Activated naive CD4-positive, alpha-beta T cell treated with anti-CD3 and anti-CD28 coated beads, Interleukin-2, amount 50 U/mL, for 24 hours (primary cell): ENCODE data around the gene ABAT.
"Not testable (repeated sequence)": the region's sequence is repeated elsewhere in the genome, so short reads cannot be mapped to it uniquely, and the experiment has no call there.

Source experiments
- H3K27ac Mint-ChIP-seq: one replicate; pipeline ENCODE4 v1.8.0; 2021; ENCODE audit warnings: mild to moderate bottlenecking, mixed read lengths
- H3K27me3 Mint-ChIP-seq: one replicate; pipeline ENCODE4 v1.8.0; 2021; ENCODE audit warnings: mixed read lengths
- H3K36me3 Mint-ChIP-seq: one replicate; pipeline ENCODE4 v1.8.0; 2021; ENCODE audit warnings: mixed read lengths
- H3K4me1 Mint-ChIP-seq: one replicate; pipeline ENCODE4 v1.8.0; 2021; ENCODE audit warnings: mixed read lengths
- H3K4me3 Mint-ChIP-seq: one replicate; pipeline ENCODE4 v1.8.0; 2021; ENCODE audit warnings: mild to moderate bottlenecking, mixed read lengths
- H3K9me3 Mint-ChIP-seq: one replicate; pipeline ENCODE4 v1.8.0; 2021; ENCODE audit warnings: mixed read lengths

Gene ABAT

DNA sequence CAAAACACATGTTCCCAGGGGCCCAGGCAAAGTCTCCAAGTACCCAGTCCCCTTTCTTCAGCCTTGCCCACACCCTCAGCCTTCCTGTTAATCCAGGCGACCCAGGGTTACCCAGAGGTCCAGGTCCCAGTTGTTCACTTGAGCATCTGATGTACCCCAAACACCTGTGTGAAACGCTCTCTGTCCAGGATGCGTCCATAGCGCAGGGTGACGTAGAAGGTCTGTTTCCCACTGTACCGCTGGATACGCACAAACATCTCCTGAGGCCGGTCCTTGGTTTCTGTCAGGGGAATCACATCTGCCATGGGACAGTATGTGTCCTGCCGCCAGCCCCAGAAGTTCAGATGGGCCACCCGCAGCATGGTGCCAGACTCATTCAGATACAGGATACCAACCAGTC is 121.4 kb downstream of the ABAT start:
- Mint-ChIP-seq H3K27ac (no peak overlapping the region), H3K9me3 (no peaks in the 10 kb centered on the region), H3K27me3 (no peaks in the 10 kb centered on the region), H3K4me1 (peaks cover 49% of the 10 kb centered on the region), H3K4me3 (peak overlapping the region; percentile 26), H3K36me3 (peaks cover 5% of the 10 kb centered on the region)

DNA sequence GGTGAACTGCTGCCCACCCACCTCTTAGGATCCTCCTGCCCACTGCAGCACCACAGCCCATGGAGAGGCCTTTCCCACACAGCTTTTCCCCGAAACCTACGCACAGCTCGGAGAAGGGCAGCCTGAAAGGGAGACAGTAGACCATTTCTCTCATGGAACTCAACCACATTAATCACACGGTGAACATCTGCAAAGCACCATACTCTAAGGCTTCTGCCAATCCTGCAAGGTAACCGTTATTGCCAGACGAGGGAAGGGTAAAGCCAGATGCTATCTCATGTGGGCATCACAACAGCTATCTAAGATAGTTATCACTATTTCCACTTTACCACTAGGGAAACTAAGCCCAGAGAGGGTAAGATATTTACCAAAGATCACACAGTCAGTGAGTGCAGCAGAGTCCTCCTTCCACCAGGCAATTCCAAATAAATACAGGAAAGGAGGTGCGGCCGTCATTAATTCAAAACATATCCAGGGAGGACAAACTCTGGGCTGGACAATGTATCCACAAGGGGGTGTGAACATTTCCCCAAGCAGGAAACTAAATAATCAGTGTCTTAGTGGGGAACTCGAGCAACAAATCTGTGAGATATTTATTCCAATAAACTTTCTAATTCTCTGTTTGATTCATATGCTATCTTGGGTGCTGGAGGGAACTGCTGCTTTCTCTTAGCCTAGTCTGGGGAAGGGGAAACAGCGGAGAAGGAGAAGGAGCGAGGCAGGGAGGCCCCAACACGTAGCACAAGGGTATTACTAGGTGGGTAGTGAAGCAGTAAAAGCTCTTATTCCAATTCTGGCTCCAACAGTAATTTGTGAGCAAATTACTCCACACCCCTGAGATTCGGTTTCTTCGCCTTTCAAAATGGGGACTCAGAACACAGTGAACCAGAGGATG is 122.3 kb downstream of the ABAT start:
- H3K4me3 Mint-ChIP-seq, result peak overlapping the region; percentile 90
- H3K4me1 Mint-ChIP-seq, result peaks cover 55% of the 10 kb centered on the region
- peaks cover 5% of the 10 kb centered on the region for H3K36me3 Mint-ChIP-seq
- H3K9me3 Mint-ChIP-seq, result no peaks in the 10 kb centered on the region
- H3K27ac Mint-ChIP-seq, result peak overlapping the region; percentile 76
- H3K27me3 Mint-ChIP-seq, result no peaks in the 10 kb centered on the region

DNA sequence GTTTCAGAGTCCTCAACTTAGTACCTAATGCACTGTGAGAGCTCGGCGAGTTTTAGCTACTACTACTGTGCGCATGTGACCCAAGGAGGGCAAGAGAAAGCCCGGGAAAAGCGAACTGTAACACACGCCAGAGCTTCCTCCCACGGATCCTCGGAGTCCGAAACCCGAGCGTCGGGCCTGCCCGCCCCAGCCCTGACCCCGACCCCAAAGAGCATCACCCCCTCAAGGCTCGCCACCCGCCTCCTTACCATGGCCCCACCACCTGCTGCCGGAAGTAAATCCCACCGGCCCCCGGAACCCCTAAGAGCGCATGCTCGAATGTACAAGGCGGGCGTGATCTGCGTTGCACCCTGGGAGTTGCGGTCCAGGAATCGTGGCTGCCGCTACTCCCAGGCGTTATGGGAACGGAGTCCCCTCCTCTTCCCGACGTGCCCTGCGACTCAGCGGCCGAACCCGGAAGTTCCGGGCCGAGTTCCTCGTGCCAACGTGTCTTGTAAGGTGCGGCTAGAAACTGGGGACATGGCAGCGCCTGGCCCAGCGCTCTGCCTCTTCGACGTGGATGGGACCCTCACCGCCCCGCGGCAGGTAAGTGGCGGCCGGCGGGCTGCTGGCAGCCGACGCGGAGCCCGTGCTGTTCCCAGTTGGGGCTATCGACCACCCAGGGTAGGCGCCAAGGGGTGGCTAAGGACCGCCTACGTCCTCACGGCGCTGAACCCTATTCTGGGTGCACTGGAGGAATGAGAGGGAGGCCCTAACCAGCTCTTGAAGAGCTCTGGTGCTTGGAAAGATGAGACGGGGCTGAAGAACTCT is 123.2 kb downstream of the ABAT start, which contains the start of the genes PMM2 and TMEM186:
Gene PMM2 (plus strand): TSS at position 476 of the 810 bp plus-strand sequence. CDS start 44 bp downstream, at position 520.
Gene TMEM186 (minus strand): TSS at position 276 of the 810 bp plus-strand sequence. CDS start 25 bp downstream, at position 251.
- no peaks in the 10 kb centered on the region for H3K9me3 Mint-ChIP-seq
- no peaks in the 10 kb centered on the region for H3K27me3 Mint-ChIP-seq
- H3K27ac Mint-ChIP-seq, result peak within 1 kb of the TSS; percentile 76
- peaks cover 52% of the 10 kb centered on the region for H3K4me1 Mint-ChIP-seq
- H3K36me3 Mint-ChIP-seq, result peaks cover 6% of the 10 kb centered on the region
- H3K4me3 Mint-ChIP-seq, result peak within 1 kb of the TSS; percentile 90

DNA sequence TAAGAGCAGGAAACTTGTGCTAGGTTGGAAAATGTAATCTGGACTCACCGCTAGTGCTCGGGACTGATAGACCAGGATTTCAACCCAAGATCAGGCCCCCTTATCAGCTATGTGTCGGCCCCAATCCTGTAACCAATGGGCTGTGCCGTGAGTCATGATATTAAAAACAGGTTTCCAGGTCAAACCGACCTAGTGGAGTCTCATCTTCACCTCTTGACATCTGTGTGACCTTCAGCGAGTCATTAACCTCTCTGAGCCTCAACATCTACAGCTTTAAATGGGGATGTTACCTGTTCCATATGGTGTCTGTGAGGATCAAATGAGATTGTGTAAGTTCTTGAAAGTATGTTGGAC is 123.7 kb downstream of the ABAT start:
- peaks cover 7% of the 10 kb centered on the region for H3K36me3 Mint-ChIP-seq
- H3K4me1 Mint-ChIP-seq, result peaks cover 55% of the 10 kb centered on the region
- H3K4me3 Mint-ChIP-seq, result peak overlapping the region; percentile 90
- peak overlapping the region; percentile 76 for H3K27ac Mint-ChIP-seq
- H3K9me3 Mint-ChIP-seq, result no peaks in the 10 kb centered on the region
- no peaks in the 10 kb centered on the region for H3K27me3 Mint-ChIP-seq

DNA sequence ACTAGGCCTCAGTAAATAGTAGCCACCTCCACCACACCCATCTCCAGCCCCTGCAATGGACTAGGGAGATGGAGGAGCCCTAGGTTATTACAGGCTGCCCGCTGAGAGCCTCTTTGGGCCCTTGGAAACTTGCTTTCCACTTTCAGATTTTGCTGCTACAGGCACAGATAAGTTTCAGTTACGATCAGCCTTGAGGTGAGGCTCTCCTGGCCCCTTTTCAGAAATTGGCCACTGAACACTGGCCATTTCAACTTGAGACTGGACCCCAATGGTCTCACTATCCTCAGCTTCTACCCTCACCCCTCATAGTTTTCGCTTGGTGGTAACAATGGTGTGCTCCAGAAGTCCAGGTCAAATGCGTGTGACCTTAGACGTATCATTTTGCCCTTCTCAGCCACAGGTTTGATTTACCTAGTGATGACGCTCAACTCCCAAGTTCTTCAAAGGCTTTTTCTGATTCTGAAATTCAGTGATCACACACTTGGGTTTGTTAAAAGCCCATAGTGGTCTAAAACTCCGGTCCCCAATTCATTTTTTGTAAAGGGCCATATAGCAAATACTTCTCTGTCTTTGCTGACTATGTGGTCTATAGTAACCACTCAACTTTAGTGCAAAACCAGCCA is 124.2 kb downstream of the ABAT start:
- Mint-ChIP-seq H3K36me3 (peaks cover 10% of the 10 kb centered on the region), H3K4me1 (peaks cover 55% of the 10 kb centered on the region), H3K4me3 (peak overlapping the region; percentile 90)

DNA sequence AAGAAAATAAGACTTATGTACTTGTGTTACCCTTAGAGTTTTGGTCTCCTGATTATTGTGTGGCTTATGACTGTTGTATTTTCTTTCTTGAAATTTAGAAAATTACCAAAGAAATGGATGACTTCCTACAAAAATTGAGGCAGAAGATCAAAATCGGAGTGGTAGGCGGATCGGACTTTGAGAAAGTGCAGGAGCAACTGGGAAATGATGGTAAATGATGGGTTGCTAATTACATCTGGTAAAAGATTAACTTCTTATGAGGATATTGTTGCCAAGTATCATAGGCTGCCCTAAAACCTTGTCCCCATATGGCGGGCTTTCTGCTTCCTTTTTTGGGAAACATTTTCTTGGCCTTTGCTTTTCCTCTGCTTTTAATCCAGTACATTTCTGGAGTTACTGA is 127.3 kb downstream of the ABAT start:
- H3K27me3 Mint-ChIP-seq, result no peaks in the 10 kb centered on the region
- peaks cover 33% of the 10 kb centered on the region for H3K4me1 Mint-ChIP-seq
- H3K4me3 Mint-ChIP-seq, result no peak overlapping the region
- no peak overlapping the region for H3K27ac Mint-ChIP-seq
- peaks cover 18% of the 10 kb centered on the region for H3K36me3 Mint-ChIP-seq
- no peaks in the 10 kb centered on the region for H3K9me3 Mint-ChIP-seq

More for the DNA sequence above, 124.2 kb downstream of the ABAT start:
- Mint-ChIP-seq H3K27ac (peak overlapping the region; percentile 76), H3K27me3 (no peaks in the 10 kb centered on the region), H3K9me3 (no peaks in the 10 kb centered on the region)

DNA sequence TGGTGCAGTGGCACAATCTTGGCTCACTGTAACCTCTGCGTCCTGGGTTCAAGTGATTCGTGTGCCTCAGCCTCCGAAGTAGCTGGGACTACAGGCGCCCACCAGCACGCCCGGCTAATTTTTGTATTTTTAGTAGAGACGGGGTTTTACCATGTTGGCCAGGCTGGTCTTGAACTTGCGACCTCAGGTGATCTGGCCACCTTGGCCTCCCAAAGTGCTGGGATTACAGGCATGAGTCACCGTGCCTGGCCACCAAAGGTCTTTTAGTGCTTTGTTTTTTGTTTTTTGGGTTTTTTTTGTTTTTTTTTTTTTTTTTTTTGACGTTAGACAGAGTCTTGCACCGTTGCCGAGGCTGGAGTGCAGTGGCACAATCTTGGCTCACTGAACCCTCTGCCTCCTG is 129.3 kb downstream of the ABAT start:
- H3K27me3 Mint-ChIP-seq, H3K4me3 Mint-ChIP-seq, H3K27ac Mint-ChIP-seq, H3K9me3 Mint-ChIP-seq: not testable (repeated sequence)
- peaks cover 30% of the 10 kb centered on the region for H3K4me1 Mint-ChIP-seq
- peaks cover 17% of the 10 kb centered on the region for H3K36me3 Mint-ChIP-seq

DNA sequence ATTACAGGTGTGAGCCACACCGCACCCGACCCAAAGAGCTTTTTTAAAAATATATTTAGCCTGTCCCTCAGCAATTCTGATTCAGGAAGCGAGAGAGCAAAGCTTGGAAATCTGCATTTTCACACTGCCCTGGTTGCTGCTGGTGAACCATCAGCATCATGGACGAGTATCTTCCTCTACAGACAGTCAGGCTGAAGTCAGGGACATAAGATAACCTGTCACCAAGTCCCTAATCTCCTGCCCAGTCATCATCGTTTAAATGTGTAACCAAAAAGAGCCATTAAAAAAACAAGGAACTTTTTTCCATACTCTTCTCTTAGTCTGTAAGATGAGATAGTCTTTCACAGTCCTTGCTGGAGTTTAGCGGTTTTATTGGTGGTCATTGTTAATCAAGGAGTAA is 129.9 kb downstream of the ABAT start:
- H3K4me1 Mint-ChIP-seq, result peaks cover 25% of the 10 kb centered on the region

DNA sequence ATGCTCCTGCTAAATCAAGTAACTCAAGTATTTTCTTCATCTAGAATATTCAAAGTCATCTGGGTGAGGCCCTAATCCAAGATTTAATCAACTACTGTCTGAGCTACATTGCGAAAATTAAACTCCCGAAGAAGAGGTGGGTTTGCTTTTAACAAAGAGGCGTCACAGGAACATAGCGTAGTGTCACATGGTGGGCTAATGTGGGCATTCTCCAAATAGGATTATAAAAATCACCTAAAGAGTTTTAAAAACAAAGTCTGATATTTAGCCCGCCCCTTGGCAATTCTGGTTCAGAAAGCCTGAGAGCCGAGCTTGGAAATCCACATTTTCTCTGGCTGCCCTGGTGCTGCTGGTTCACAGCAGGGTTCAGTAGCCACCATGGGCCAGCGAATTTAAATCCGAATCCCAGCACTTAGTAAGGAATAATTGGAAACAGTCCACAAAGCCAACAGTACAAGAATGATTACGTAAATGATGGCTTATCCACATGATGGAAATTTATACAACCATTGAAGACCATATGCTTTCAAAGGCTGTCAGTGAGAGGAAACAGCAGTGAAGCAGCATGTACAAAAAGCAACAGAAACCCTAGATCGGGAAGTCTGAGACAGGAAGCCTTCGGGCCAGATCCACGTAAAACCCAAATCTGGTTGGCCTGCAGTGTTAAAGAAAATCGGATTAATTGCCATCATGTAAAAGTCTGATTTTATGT is 132.0 kb downstream of the ABAT start:
- no peak overlapping the region for H3K27ac Mint-ChIP-seq
- H3K36me3 Mint-ChIP-seq, result peaks cover 15% of the 10 kb centered on the region
- H3K4me1 Mint-ChIP-seq, result peaks cover 12% of the 10 kb centered on the region
- H3K27me3 Mint-ChIP-seq, result no peaks in the 10 kb centered on the region
- H3K4me3 Mint-ChIP-seq, result no peak overlapping the region
- H3K9me3 Mint-ChIP-seq, result no peaks in the 10 kb centered on the region

More for the DNA sequence above, 129.9 kb downstream of the ABAT start:
- Mint-ChIP-seq H3K27me3 (no peaks in the 10 kb centered on the region), H3K36me3 (peaks cover 15% of the 10 kb centered on the region), H3K9me3 (no peaks in the 10 kb centered on the region), H3K27ac (no peak overlapping the region), H3K4me3 (no peak overlapping the region)

DNA sequence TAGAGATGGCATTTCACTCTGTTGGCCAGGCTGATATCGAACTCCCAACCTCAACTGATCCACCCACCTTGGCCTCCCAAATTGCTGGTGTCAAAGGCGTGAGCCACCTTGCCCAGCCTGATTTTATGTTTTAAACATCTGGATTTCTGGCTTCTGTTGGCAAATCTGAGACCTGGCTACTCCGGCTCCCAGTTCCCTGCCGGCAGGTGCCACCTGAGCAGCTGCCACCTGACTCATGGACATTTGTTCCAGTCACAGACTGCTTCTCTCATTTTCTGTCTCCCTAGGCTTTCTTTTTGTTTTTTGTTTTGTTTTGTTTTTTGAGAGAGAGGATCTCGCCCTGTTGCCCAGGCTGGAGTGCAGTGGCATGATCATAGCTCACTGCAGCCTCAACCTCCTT is 132.8 kb downstream of the ABAT start:
- H3K4me3 Mint-ChIP-seq, result no peak overlapping the region
- H3K4me1 Mint-ChIP-seq, result peaks cover 12% of the 10 kb centered on the region
- peaks cover 17% of the 10 kb centered on the region for H3K36me3 Mint-ChIP-seq
- no peak overlapping the region for H3K27ac Mint-ChIP-seq
- no peaks in the 10 kb centered on the region for H3K27me3 Mint-ChIP-seq
- H3K9me3 Mint-ChIP-seq, result no peaks in the 10 kb centered on the region

DNA sequence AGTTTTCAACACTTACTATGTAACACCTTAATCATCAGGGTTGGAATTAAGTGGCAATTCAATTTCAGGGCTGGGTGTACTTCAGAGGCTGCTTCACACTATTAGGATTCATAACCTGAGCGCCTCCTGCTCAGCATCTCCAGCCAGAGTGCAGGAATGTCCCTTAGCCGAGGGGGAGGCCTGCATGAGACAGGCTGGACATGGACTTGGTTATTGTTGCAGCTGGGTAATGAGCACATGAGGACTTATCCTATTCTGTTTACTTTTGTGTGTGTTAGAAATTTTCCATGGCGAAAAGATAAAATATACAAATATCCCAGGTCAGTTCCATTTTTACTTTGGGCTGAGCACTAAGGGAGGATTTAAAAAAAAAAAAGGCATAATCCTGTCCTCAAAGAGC is 133.6 kb downstream of the ABAT start:
- no peak overlapping the region for H3K4me3 Mint-ChIP-seq
- peaks cover 9% of the 10 kb centered on the region for H3K4me1 Mint-ChIP-seq
- H3K27me3 Mint-ChIP-seq, result no peaks in the 10 kb centered on the region
- H3K27ac Mint-ChIP-seq, result no peak overlapping the region
- peaks cover 18% of the 10 kb centered on the region for H3K36me3 Mint-ChIP-seq
- no peaks in the 10 kb centered on the region for H3K9me3 Mint-ChIP-seq

DNA sequence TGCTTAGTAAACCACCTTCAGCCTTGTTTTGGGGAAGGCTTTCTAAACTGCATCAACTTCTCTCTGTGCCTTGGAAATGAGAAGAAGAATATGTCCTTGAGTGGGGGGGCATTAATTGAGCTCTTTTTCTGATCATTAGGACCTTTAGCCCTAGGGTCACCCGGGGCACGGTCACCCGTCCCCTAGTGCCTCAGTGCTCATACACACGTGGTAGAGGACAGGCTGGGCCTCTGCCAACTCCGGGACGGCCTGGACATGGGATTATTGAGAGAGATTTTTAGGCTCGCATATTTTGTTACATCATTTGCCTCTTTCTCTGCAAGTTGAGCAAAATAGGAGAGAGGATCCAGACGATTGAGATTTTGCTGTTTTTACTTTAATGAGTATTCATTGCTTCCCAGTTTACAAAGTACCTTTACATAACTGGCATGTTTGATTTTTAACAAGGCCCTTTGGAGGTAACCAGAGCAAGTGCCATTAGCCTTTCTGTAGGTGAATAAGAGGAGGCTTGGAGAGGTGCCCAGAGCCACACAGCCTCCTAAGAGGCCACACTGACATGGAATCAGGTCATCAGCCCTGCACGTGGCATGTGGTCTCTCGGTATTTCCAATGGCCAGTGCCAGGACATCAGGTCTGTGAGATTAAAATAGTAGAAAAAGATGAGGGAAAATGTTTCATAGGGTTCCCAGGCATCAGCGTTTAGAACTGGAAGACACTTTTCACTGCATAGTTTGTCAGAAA is 134.4 kb downstream of the ABAT start:
- peaks cover 14% of the 10 kb centered on the region for H3K36me3 Mint-ChIP-seq
- H3K27me3 Mint-ChIP-seq, result no peaks in the 10 kb centered on the region
- no peak overlapping the region for H3K27ac Mint-ChIP-seq
- H3K4me1 Mint-ChIP-seq, result peaks cover 5% of the 10 kb centered on the region
- H3K9me3 Mint-ChIP-seq, result no peaks in the 10 kb centered on the region
- H3K4me3 Mint-ChIP-seq, result no peak overlapping the region

DNA sequence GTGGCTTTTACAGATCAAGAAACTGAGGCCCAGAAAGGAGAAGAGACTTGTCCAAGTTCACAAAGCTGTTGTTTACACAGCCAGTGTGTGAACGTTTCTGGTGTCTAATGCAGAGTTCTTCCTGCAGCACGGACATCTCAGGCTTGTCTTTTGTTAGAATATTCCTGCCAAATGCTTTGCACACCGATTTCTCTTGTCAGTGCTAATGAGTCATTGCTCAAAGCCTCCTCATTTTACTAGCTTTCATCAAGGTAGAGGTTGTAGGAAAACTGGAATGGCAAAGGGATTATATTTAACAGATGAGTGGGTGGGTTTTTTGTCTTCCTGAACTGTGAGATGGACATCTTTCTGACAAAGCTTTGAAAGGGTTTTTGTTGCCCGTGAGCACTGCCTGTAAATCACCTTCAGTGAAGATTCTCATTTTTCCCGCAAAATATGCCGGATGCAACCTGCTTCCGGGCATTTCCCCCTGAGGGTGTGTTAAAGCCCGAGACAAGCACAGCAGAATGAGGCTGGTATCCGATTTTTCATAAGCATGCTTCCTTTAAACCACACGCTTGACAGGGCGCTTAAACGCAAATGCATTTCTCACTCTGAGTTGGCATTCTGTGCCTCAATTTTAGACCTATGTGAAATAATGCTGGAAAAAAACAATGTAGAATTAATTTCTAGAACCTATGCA is 137.9 kb downstream of the ABAT start:
- no peak overlapping the region for H3K27ac Mint-ChIP-seq
- no peak overlapping the region for H3K4me3 Mint-ChIP-seq
- peaks cover 16% of the 10 kb centered on the region for H3K36me3 Mint-ChIP-seq
- H3K27me3 Mint-ChIP-seq, result no peaks in the 10 kb centered on the region
- H3K4me1 Mint-ChIP-seq, result peaks cover 10% of the 10 kb centered on the region
- no peaks in the 10 kb centered on the region for H3K9me3 Mint-ChIP-seq
